T-helper 2 cell treated with Interferon-gamma antibody and Interleukin-4, amounts not matched to agents 100 ng/mL and 5 ng/mL, for 36 hours (primary cell): ENCODE data around the gene AGAP3. TPM values are rescaled to one million over a fixed set of nuclear protein-coding genes. Genes with fewer than 3 reads are reported as not detected.

Experiments used
- intact Hi-C: fragments of 100-400 bp; cut with micrococcal nuclease; formaldehyde crosslinking; loops from one replicate; pipeline ENCODE4 v1.15.1; 2023
- total RNA-seq: library from RNA; stranded (reverse); gene quantifications from 2 replicates; pipeline ENCODE4 v1.2.3, GENCODE V29; 2022

AGAP3 gene
- total RNA-seq, 1 donor from 2014 or later = 29.3 TPM

GRCh38 chr7:151179287-151179860 lies 93.1 kb downstream of the AGAP3 start:
- intact Hi-C loops = no loop called here

GRCh38 chr7:151179946-151180345 lies 93.7 kb downstream of the AGAP3 start:
- intact Hi-C loops = no loop called here

GRCh38 chr7:151181011-151181431 lies 94.7 kb downstream of the AGAP3 start:
- intact Hi-C loops = no loop called here

GRCh38 chr7:151185762-151186639 lies 99.7 kb downstream of the AGAP3 start:
- intact Hi-C loops = no loop called here

GRCh38 chr7:151186640-151187408 lies 100.5 kb downstream of the AGAP3 start, which contains the start of gene ASB10:
Gene ASB10, minus strand, starts transcription at chr7:151187250. Its CDS starts 120 bp downstream, at chr7:151187130.
- intact Hi-C loops = no loop called here

GRCh38 chr7:151187409-151188251 lies 101.4 kb downstream of the AGAP3 start:
- intact Hi-C loops = no loop called here

GRCh38 chr7:151188252-151188542 lies 101.9 kb downstream of the AGAP3 start:
- intact Hi-C loops = no loop called here

GRCh38 chr7:151189038-151189437 lies 102.8 kb downstream of the AGAP3 start:
- intact Hi-C loops = no loop called here

GRCh38 chr7:151191544-151191943 lies 105.3 kb downstream of the AGAP3 start:
- intact Hi-C loops = no loop called here

GRCh38 chr7:151192002-151192539 lies 105.8 kb downstream of the AGAP3 start:
- intact Hi-C loops = no loop called here

- intact Hi-C loops = no loop called here
Measured at GRCh38 chr7:151193203-151193978, 107.1 kb downstream of the AGAP3 start.

Other genes with a start within 250 kb of the AGAP3 start
- not detected in 2 replicates for gene AOC1, start 234.0 kb upstream of the AGAP3 start, total RNA-seq
- gene KCNH2, start 108.2 kb upstream of the AGAP3 start, total RNA-seq = 0.23 and 0.36 TPM in 2 replicates
- gene NOS3, start 95.5 kb upstream of the AGAP3 start, total RNA-seq = 17.0 and 17.4 TPM in 2 replicates
- gene ATG9B, start 62.0 kb upstream of the AGAP3 start, total RNA-seq = 9.6 and 10.3 TPM in 2 replicates
- 60.9 and 61.6 TPM in 2 replicates for gene ABCB8, start 58.0 kb upstream of the AGAP3 start, total RNA-seq
- 6.0 and 6.6 TPM in 2 replicates for gene ASIC3, start 37.9 kb upstream of the AGAP3 start, total RNA-seq
- 22.3 and 23.7 TPM in 2 replicates for gene CDK5, start 28.6 kb upstream of the AGAP3 start, total RNA-seq
- 111 and 119 TPM in 2 replicates for gene SLC4A2, start 26.9 kb upstream of the AGAP3 start, total RNA-seq
- gene FASTK, start 5.7 kb upstream of the AGAP3 start, total RNA-seq = 80.0 and 89.3 TPM in 2 replicates
- 51.0 and 55.4 TPM in 2 replicates for gene TMUB1, start 3.0 kb upstream of the AGAP3 start, total RNA-seq
- not detected in 2 replicates for gene GBX1, start 81.2 kb downstream of the AGAP3 start, total RNA-seq
- not detected in 2 replicates for gene ASB10, start 100.8 kb downstream of the AGAP3 start, total RNA-seq
- 0.48 and 1.1 TPM in 2 replicates for gene H2BK1, start 124.0 kb downstream of the AGAP3 start, total RNA-seq
- 45.5 and 47.2 TPM in 2 replicates for gene ABCF2, start 140.7 kb downstream of the AGAP3 start, total RNA-seq
- gene CHPF2, start 146.0 kb downstream of the AGAP3 start, total RNA-seq = 40.0 and 41.0 TPM in 2 replicates
- gene SMARCD3, start 162.2 kb downstream of the AGAP3 start, total RNA-seq = 2.5 and 2.6 TPM in 2 replicates